Osteoblast (primary cell): Measurements from ENCODE around the gene SYNPO. TPM values are rescaled to one million over a fixed set of nuclear protein-coding genes. Genes with fewer than 3 reads are reported as not detected.

ENCODE experiments used
- DNase-seq: peaks from one replicate; pipeline ENCODE4 v3.0.0; 2011; ENCODE audit warnings: low spot score, mixed read lengths; ENCODE audit not compliant: insufficient read length; ENCODE audit errors: missing footprints
- H2AFZ ChIP-seq: 2 replicates; pipeline ENCODE4 v1.6.0; 2011; ENCODE audit warnings: mild to moderate bottlenecking, low read length
- H3K27ac ChIP-seq: 2 replicates; pipeline ENCODE4 v1.5.1; 2011; ENCODE audit warnings: mild to moderate bottlenecking, low read depth, low read length, moderate library complexity
- H3K27me3 ChIP-seq: 2 replicates; pipeline ENCODE4 v1.6.0; 2012; ENCODE audit warnings: mild to moderate bottlenecking, control low read depth, inconsistent platforms, low read length, moderate library complexity; ENCODE audit not compliant: insufficient read depth
- H3K36me3 ChIP-seq: 2 replicates; pipeline ENCODE4 v1.5.1; 2011; ENCODE audit warnings: mild to moderate bottlenecking, low read length, control low read depth, moderate library complexity; ENCODE audit not compliant: insufficient read depth
- H3K4me1 ChIP-seq: 2 replicates; pipeline ENCODE4 v1.5.1; 2011; ENCODE audit warnings: mild to moderate bottlenecking, low read length, control low read depth, moderate library complexity; ENCODE audit not compliant: insufficient read depth
- H3K4me2 ChIP-seq: 2 replicates; pipeline ENCODE4 v1.6.0; 2011; ENCODE audit warnings: mild to moderate bottlenecking, low read length; ENCODE audit not compliant: insufficient read depth
- H3K4me3 ChIP-seq: fragments of 200-600 bp; sonication (generic); 3 replicates; pipeline ENCODE4 v1.5.1; 2012; ENCODE audit warnings: mild to moderate bottlenecking, low read length, inconsistent platforms; ENCODE audit not compliant: insufficient read depth
- H3K79me2 ChIP-seq: 2 replicates; pipeline ENCODE4 v1.6.0; 2012; ENCODE audit warnings: mild to moderate bottlenecking, low read length, control low read depth, inconsistent platforms; ENCODE audit not compliant: insufficient read depth
- H3K9me3 ChIP-seq: 2 replicates; pipeline ENCODE4 v1.5.1; 2011; ENCODE audit warnings: low read depth, low read length, control low read depth
- H4K20me1 ChIP-seq: 2 replicates; pipeline ENCODE4 v1.6.0; 2012; ENCODE audit warnings: mild to moderate bottlenecking, low read length, control low read depth; ENCODE audit not compliant: insufficient read depth
- CTCF ChIP-seq: IDR thresholded peaks from 2 replicates; pipeline ENCODE4 v1.5.1; 2011; ENCODE audit warnings: mild to moderate bottlenecking, low read depth, low read length, moderate library complexity; ENCODE audit errors: extremely low read depth
- total RNA-seq: library from RNA; depleted of rRNA; stranded (reverse); fragments of >200 nt; gene quantifications from 2 replicates; pipeline ENCODE4 v1.2.3, GENCODE V29; 2012

SYNPO gene
- total RNA-seq, 1 donor: 4.0 TPM

GRCh38 chr5:150642991-150643710 is 2.7 kb downstream of the SYNPO start:
- no peak for TF ChIP-seq CTCF
- Histone ChIP-seq H3K36me3 (peaks cover under 1% of the 10 kb centered on the region), H3K4me3 (peak overlapping the region; percentile 65), H3K4me2 (peak overlapping the region; percentile 67), H3K27me3 (no peaks in the 10 kb centered on the region), H3K9me3 (no peaks in the 10 kb centered on the region), H3K27ac (peak overlapping the region; percentile 98), H4K20me1 (peaks cover 3% of the 10 kb centered on the region), H3K4me1 (peaks cover 71% of the 10 kb centered on the region), H2AFZ (no peak overlapping the region), H3K79me2 (peaks cover 12% of the 10 kb centered on the region)
- DNase-seq: no peak

GRCh38 chr5:150644058-150644457 is 3.6 kb downstream of the SYNPO start:
- Histone ChIP-seq H3K36me3 (peaks cover 9% of the 10 kb centered on the region), H4K20me1 (peaks cover 3% of the 10 kb centered on the region), H3K4me3 (no peak overlapping the region), H3K79me2 (peaks cover 12% of the 10 kb centered on the region), H3K4me1 (peaks cover 67% of the 10 kb centered on the region), H2AFZ (no peak overlapping the region), H3K27ac (peak overlapping the region; percentile 79), H3K9me3 (no peaks in the 10 kb centered on the region), H3K27me3 (no peaks in the 10 kb centered on the region), H3K4me2 (peak overlapping the region; percentile 66)
- TF ChIP-seq CTCF: no peak
- peak; percentile 32 for DNase-seq

DNA sequence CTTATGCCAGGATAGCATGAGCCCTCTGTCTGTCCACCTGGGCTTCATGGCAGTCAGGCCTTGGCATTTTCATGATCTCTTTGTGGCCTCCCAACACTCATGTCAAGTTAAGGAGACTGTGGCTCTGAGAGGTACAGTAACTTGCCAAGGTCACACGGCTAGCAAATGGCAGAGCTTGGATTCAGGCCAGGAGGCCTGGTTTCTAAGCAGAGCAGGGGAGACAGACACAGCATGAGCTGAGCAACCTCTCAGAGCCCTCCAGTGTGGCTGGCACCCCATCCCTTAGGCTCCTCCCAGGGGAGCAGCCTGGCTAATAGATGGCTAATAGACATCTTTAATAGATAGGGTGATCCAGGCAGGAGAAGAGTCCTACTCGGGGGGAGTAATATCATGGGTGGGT is 4.1 kb downstream of the SYNPO start:
- Histone ChIP-seq H3K4me3 (no peak overlapping the region), H3K4me2 (peak overlapping the region; percentile 66), H2AFZ (no peak overlapping the region), H3K9me3 (no peaks in the 10 kb centered on the region), H3K27ac (peak overlapping the region; percentile 79), H3K36me3 (peaks cover 12% of the 10 kb centered on the region), H3K4me1 (peaks cover 63% of the 10 kb centered on the region), H4K20me1 (peaks cover 3% of the 10 kb centered on the region), H3K79me2 (peaks cover 12% of the 10 kb centered on the region), H3K27me3 (no peaks in the 10 kb centered on the region)
- no peak for TF ChIP-seq CTCF
- no peak for DNase-seq

- Histone ChIP-seq H2AFZ (no peak overlapping the region), H3K79me2 (peaks cover 12% of the 10 kb centered on the region), H3K27ac (peak overlapping the region; percentile 79), H4K20me1 (peaks cover 3% of the 10 kb centered on the region), H3K4me2 (peak overlapping the region; percentile 66), H3K9me3 (no peaks in the 10 kb centered on the region), H3K27me3 (no peaks in the 10 kb centered on the region), H3K36me3 (peaks cover 19% of the 10 kb centered on the region), H3K4me1 (peaks cover 56% of the 10 kb centered on the region), H3K4me3 (no peak overlapping the region)
- no peak for TF ChIP-seq CTCF
- peak; percentile 95 for DNase-seq
Measured at GRCh38 chr5:150645070-150645700, 4.7 kb downstream of the SYNPO start.
